Transverse colon (tissue), 3 donors: ENCODE measurements around the gene CPNE6.
"Not testable (repeated sequence)": the region's sequence is repeated elsewhere in the genome, so short reads cannot be mapped to it uniquely, and the experiment has no call there.

ENCODE experiments used
- CTCF ChIP-seq, 5 experiments: fragments of 200-600 bp in 3 of 5; fragments of 450-650 bp in 2 of 5; sonication (generic) in 3 of 5; IDR thresholded peaks; 1 replicate in 2 of 5; 2 replicates in 3 of 5; pipeline ENCODE4 v1.5.1; 2016 to 2017; ENCODE audit warnings: antibody characterized with exemption in 5 of 5, inconsistent platforms in 3 of 5, mild to moderate bottlenecking in 2 of 5, moderate library complexity in 1 of 5
- EP300 ChIP-seq: sonication (generic); formaldehyde crosslinking; IDR thresholded peaks from one replicate; pipeline ENCODE4 v1.6.1; 2017; ENCODE audit warnings: antibody characterized with exemption, low read depth
- POLR2A ChIP-seq: fragments of 450-650 bp; IDR thresholded peaks from one replicate; pipeline ENCODE4 v1.6.1; 2016; ENCODE audit warnings: antibody characterized with exemption, mild to moderate bottlenecking, moderate library complexity

GRCh38 chr14:24024939-24025418 is 46.4 kb upstream of the CPNE6 start:
- not testable (repeated sequence) for TF ChIP-seq EP300; CTCF (IDR thresholded peaks at IDR 0.05); POLR2A
